ENCODE data around the gene HTRA3.

HTRA3 gene

DNA sequence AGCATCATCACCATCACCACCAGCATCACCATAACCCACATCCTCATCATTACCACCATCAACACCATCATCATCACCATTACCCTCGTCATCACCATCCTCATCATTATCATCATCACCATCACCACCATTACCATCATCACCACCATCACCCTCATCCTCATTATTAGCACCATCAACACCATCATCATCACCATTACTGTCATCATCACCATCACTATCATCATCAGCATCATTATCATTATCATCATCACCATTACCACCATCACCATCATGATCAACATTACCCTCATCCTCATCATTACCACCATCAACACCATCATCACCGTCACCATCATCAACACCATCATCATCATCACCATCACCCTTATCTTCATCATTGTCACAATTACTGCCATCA is 51.7 kb downstream of the HTRA3 start (continued):
- TF ChIP-seq ZNF549 (tag by site-specific recombination; IDR thresholded peaks at IDR 0.05) (no peak), ZNF658 (tag by site-specific recombination; IDR thresholded peaks at IDR 0.05) (peak; percentile 60), ZNF473 (tag by site-specific recombination; IDR thresholded peaks at IDR 0.05) (0 out of 2 replicates have a peak, but pooled peaks have one; percentile 39), SALL2 (tag by site-specific recombination; IDR thresholded peaks at IDR 0.05; ENCODE audit: borderline replicate concordance) (0 out of 2 replicates have a peak, but pooled peaks have one; percentile 12)
- TF ChIP-seq, protein P1, sequence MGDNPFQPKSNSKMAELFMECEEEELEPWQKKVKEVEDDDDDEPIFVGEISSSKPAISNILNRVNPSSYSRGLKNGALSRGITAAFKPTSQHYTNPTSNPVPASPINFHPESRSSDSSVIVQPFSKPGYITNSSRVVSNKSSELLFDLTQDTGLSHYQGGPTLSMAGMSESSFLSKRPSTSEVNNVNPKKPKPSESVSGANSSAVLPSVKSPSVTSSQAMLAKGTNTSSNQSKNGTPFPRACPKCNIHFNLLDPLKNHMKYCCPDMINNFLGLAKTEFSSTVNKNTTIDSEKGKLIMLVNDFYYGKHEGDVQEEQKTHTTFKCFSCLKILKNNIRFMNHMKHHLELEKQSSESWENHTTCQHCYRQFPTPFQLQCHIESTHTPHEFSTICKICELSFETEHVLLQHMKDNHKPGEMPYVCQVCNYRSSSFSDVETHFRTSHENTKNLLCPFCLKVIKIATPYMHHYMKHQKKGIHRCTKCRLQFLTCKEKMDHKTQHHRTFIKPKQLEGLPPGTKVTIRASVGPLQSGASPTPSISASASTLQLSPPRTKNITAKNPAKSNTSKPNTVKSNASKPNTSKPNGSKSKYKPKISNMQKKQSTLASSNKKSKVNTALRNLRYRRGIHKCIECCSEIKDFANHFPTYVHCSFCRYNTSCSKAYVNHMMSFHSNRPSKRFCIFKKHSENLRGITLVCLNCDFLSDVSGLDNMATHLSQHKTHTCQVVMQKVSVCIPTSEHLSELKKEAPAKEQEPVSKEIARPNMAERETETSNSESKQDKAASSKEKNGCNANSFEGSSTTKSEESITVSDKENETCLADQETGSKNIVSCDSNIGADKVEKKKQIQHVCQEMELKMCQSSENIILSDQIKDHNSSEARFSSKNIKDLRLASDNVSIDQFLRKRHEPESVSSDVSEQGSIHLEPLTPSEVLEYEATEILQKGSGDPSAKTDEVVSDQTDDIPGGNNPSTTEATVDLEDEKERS (tag by site-specific recombination; IDR thresholded peaks at IDR 0.05) = 0 out of 2 replicates have a peak, but pooled peaks have one; percentile 5
- TF ChIP-seq, protein P2, sequence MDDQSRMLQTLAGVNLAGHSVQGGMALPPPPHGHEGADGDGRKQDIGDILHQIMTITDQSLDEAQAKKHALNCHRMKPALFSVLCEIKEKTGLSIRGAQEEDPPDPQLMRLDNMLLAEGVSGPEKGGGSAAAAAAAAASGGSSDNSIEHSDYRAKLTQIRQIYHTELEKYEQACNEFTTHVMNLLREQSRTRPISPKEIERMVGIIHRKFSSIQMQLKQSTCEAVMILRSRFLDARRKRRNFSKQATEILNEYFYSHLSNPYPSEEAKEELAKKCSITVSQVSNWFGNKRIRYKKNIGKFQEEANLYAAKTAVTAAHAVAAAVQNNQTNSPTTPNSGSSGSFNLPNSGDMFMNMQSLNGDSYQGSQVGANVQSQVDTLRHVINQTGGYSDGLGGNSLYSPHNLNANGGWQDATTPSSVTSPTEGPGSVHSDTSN (CRISPR knock-in tag; IDR thresholded peaks at IDR 0.05) = no peak

DNA sequence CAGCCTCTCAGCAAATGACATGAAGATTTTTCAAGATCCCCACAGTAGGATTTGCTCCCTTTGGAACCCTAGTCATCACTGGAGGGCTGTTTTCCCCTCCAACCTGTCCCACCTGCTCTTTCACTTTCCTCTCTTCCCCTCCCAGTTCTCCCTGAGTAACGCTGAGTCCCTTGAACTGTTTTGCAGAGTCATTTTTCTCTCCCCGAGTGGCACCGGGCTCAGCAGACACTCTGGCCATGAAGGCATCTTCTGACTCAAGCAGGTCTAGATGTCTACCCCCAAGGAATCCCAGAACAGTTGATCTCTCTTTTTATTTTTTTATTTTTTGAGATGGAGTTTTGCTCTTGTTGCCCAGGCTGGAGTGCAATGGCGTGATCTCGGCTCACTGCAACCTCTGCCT is 52.2 kb downstream of the HTRA3 start:
- Histone ChIP-seq H3K36me3 (ENCODE audit: control insufficient read depth in 2 of 2, insufficient read depth in 1 of 2, low read length in 2 of 2) (no peaks in the 10 kb centered on the region), H3K27ac (ENCODE audit: extremely low read depth, low read depth, low read length) (no peak overlapping the region), H3K9me3 (ENCODE audit: control insufficient read depth, insufficient read depth, low read depth, low read length) (no peaks in the 10 kb centered on the region), H3K4me1 (ENCODE audit: control insufficient read depth, insufficient read depth, low read length) (no peaks in the 10 kb centered on the region), H3K4me3 (ENCODE audit: low read depth, low read length) (no peak overlapping the region)
- ChIA-PET POLR2A (no interaction called here), CTCF (no interaction called here)
- no peak for TF ChIP-seq ZNF558 (tag by site-specific recombination; IDR thresholded peaks at IDR 0.05)
- no peak for TF ChIP-seq ZNF624 (tag by site-specific recombination; IDR thresholded peaks at IDR 0.05)
- TF ChIP-seq ZNF202 (tag by site-specific recombination; IDR thresholded peaks at IDR 0.05; ENCODE audit: borderline replicate concordance) = no peak
- TF ChIP-seq, protein P3, sequence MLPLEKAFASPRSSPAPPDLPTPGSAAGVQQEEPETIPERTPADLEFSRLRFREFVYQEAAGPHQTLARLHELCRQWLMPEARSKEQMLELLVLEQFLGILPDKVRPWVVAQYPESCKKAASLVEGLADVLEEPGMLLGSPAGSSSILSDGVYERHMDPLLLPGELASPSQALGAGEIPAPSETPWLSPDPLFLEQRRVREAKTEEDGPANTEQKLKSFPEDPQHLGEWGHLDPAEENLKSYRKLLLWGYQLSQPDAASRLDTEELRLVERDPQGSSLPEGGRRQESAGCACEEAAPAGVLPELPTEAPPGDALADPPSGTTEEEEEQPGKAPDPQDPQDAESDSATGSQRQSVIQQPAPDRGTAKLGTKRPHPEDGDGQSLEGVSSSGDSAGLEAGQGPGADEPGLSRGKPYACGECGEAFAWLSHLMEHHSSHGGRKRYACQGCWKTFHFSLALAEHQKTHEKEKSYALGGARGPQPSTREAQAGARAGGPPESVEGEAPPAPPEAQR (tag by site-specific recombination; IDR thresholded peaks at IDR 0.05) = no peak
- TF ChIP-seq ZNF174 (tag by site-specific recombination; IDR thresholded peaks at IDR 0.05) = no peak
- TF ChIP-seq ZNF610 (tag by site-specific recombination; IDR thresholded peaks at IDR 0.05; ENCODE audit: borderline replicate concordance) = no peak
- TF ChIP-seq, protein P4, sequence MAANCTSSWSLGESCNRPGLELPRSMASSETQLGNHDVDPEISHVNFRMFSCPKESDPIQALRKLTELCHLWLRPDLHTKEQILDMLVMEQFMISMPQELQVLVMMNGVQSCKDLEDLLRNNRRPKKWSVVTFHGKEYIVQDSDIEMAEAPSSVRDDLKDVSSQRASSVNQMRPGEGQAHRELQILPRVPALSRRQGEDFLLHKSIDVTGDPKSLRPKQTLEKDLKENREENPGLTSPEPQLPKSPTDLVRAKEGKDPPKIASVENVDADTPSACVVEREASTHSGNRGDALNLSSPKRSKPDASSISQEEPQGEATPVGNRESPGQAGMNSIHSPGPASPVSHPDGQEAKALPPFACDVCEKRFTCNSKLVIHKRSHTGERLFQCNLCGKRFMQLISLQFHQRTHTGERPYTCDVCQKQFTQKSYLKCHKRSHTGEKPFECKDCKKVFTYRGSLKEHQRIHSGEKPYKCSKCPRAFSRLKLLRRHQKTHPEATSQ (tag by site-specific recombination; IDR thresholded peaks at IDR 0.05) = no peak
- no peak for TF ChIP-seq ZNF138 (tag by site-specific recombination; IDR thresholded peaks at IDR 0.05; ENCODE audit: borderline replicate concordance)
- no peak for TF ChIP-seq ZNF660 (tag by site-specific recombination; IDR thresholded peaks at IDR 0.05)
- no peak for TF ChIP-seq ZBTB17 (tag by site-specific recombination; IDR thresholded peaks at IDR 0.05)
- TF ChIP-seq, protein P5, sequence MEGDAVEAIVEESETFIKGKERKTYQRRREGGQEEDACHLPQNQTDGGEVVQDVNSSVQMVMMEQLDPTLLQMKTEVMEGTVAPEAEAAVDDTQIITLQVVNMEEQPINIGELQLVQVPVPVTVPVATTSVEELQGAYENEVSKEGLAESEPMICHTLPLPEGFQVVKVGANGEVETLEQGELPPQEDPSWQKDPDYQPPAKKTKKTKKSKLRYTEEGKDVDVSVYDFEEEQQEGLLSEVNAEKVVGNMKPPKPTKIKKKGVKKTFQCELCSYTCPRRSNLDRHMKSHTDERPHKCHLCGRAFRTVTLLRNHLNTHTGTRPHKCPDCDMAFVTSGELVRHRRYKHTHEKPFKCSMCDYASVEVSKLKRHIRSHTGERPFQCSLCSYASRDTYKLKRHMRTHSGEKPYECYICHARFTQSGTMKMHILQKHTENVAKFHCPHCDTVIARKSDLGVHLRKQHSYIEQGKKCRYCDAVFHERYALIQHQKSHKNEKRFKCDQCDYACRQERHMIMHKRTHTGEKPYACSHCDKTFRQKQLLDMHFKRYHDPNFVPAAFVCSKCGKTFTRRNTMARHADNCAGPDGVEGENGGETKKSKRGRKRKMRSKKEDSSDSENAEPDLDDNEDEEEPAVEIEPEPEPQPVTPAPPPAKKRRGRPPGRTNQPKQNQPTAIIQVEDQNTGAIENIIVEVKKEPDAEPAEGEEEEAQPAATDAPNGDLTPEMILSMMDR (tag by site-specific recombination; IDR thresholded peaks at IDR 0.05) = no peak
- TF ChIP-seq ZSCAN23 (tag by site-specific recombination; IDR thresholded peaks at IDR 0.05) = no peak
- TF ChIP-seq ZNF16 (tag by site-specific recombination; IDR thresholded peaks at IDR 0.05; ENCODE audit: low read depth) = no peak
- no peak for TF ChIP-seq ZNF830 (tag by site-specific recombination; IDR thresholded peaks at IDR 0.05; ENCODE audit: low read depth)
- no peak for TF ChIP-seq ZNF501 (tag by site-specific recombination; IDR thresholded peaks at IDR 0.05)

All from HEK293 (cell line).